Measurements from ENCODE around the gene NOL7. TPM values are rescaled to one million over a fixed set of nuclear protein-coding genes. Genes with fewer than 3 reads are reported as not detected.

NOL7 gene
- total RNA-seq, 4 donors from 2014 or later = 49.4 to 64.7 (median 55.7) TPM

DNA sequence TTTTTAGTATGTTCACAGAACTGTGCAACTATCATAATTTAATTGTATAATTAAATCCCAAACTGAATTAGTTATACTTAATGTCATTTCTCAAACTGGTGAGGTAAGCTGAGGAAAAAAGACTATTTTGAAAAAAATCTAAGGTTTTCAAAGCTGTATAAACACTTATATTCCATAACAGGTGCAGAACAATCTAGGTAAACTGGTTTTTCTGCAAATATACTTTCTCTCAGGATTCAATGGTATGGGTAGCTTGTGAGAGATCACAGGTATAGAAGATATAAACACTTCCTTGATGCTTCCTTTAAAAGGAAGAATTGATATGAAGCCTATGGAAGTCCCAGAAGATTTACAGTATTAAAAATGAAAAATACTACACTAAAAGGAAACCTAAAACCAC, 33.7 kb downstream of the NOL7 start:
- Histone ChIP-seq H3K4me1 (no peaks in the 10 kb centered on the region), H3K9me3 (no peaks in the 10 kb centered on the region), H3K27me3 (no peaks in the 10 kb centered on the region), H3K4me3 (no peak overlapping the region), H3K36me3 (no peaks in the 10 kb centered on the region), H3K27ac (no peak overlapping the region)
- no peak for DNase-seq
- no peak for TF ChIP-seq POLR2A (IDR thresholded peaks at IDR 0.05)
- TF ChIP-seq, protein P1, sequence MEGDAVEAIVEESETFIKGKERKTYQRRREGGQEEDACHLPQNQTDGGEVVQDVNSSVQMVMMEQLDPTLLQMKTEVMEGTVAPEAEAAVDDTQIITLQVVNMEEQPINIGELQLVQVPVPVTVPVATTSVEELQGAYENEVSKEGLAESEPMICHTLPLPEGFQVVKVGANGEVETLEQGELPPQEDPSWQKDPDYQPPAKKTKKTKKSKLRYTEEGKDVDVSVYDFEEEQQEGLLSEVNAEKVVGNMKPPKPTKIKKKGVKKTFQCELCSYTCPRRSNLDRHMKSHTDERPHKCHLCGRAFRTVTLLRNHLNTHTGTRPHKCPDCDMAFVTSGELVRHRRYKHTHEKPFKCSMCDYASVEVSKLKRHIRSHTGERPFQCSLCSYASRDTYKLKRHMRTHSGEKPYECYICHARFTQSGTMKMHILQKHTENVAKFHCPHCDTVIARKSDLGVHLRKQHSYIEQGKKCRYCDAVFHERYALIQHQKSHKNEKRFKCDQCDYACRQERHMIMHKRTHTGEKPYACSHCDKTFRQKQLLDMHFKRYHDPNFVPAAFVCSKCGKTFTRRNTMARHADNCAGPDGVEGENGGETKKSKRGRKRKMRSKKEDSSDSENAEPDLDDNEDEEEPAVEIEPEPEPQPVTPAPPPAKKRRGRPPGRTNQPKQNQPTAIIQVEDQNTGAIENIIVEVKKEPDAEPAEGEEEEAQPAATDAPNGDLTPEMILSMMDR (IDR thresholded peaks at IDR 0.05) = no peak
- intact Hi-C loops (cut with DNase I; ENCODE audit: low total_unique reads) = no loop called here

DNA sequence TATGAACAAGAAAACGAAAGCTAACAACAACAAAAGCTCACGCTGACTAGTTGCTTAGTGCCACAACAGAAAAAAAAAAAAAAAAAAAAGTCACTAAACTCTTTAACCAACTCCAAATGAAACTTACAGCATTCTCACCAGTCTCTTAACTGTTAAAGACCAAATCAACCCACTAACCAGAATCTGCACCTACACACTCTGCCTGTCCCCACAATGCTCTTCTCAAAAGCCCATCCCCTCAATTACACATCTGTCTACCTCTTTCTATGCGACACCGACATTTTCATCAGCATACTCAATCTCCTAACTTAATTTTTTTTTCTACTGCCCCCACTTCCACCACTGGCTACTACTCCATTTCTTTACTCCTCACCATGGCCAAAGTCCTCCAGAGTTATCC, 34.3 kb downstream of the NOL7 start:
- H3K27ac ChIP-seq = no peak overlapping the region
- H3K4me3 ChIP-seq = no peak overlapping the region
- no peaks in the 10 kb centered on the region for H3K36me3 ChIP-seq
- intact Hi-C loops (cut with DNase I; ENCODE audit: low total_unique reads) = no loop called here
- no peaks in the 10 kb centered on the region for H3K4me1 ChIP-seq
- H3K9me3 ChIP-seq = no peaks in the 10 kb centered on the region
- no peaks in the 10 kb centered on the region for H3K27me3 ChIP-seq
- no peak for TF ChIP-seq POLR2A (IDR thresholded peaks at IDR 0.05)
- TF ChIP-seq, protein P1 (IDR thresholded peaks at IDR 0.05) = no peak
- DNase-seq = no peak

DNA sequence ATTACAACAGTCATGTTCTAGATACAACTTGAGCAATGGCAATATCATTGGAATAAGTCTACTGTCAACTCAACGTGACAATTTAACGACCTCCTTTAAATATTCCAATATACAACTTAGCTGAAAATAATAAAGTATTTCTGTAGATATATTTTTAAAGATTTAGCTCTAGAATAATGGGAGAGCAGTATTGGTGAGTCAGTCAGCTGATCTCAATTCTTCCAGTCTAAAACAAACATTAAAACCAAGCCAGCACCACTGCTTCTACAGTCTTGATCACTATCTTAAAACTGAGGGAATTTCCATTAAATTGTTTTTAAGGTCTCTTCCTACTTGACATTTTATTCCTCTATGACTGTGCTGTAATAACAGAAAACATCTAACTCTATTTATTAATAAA, 38.2 kb downstream of the NOL7 start:
- intact Hi-C loops (cut with DNase I; ENCODE audit: low total_unique reads) = no loop called here

DNA sequence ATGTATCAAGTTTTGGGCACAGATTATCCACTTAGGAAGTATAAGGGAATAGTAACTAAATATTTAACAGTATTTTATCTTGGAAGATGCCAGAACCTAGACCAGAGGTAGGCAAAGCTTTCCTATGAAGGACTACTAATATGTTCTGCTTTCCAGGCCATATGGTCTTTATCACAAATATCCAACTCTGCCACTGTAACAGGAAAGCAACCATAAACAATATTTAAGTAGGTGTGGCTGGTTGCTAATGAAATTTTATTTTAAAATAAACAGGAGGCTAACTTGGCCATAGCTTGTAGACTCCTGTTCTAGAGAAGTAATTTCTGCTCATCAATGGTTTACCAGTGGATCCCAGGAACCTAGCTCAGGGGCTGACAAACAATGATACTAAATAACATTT, 39.4 kb downstream of the NOL7 start:
- intact Hi-C loops (cut with DNase I; ENCODE audit: low total_unique reads) = no loop called here
- DNase-seq = no peak
- Histone ChIP-seq H3K36me3 (no peaks in the 10 kb centered on the region), H3K27ac (no peak overlapping the region), H3K9me3 (no peaks in the 10 kb centered on the region), H3K27me3 (no peaks in the 10 kb centered on the region), H3K4me1 (no peaks in the 10 kb centered on the region), H3K4me3 (no peak overlapping the region)
- TF ChIP-seq POLR2A (IDR thresholded peaks at IDR 0.05) = no peak
- TF ChIP-seq, protein P1 (IDR thresholded peaks at IDR 0.05) = no peak

More for the DNA sequence above, 38.2 kb downstream of the NOL7 start:
- Histone ChIP-seq H3K4me1 (no peaks in the 10 kb centered on the region), H3K27me3 (no peaks in the 10 kb centered on the region), H3K27ac (no peak overlapping the region), H3K36me3 (no peaks in the 10 kb centered on the region), H3K4me3 (no peak overlapping the region), H3K9me3 (no peaks in the 10 kb centered on the region)
- TF ChIP-seq, protein P1 (IDR thresholded peaks at IDR 0.05) = no peak
- TF ChIP-seq POLR2A (IDR thresholded peaks at IDR 0.05) = no peak
- DNase-seq = no peak

DNA sequence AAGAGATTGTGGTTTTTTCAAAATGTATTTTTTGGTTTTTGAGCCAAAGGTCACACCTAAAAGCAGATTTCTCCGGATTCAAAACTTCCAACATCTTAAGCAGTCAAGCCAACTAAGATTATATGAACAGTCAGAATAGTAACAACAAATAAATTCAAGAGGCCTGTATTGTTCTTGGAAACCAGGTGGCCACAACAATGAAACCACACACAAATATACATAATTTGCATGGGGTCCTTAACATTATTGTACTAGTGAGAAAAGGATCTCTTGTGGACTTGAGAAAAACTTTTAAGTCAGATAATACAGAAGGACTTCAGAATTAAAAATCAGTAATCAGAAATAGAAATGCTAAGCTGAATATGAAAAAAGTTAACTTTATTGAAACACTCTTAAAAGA, 40.6 kb downstream of the NOL7 start:
- DNase-seq = no peak
- intact Hi-C loops (cut with DNase I; ENCODE audit: low total_unique reads) = no loop called here
- no peak overlapping the region for H3K4me3 ChIP-seq
- H3K27me3 ChIP-seq = no peaks in the 10 kb centered on the region
- H3K36me3 ChIP-seq = no peaks in the 10 kb centered on the region
- H3K9me3 ChIP-seq = no peaks in the 10 kb centered on the region
- TF ChIP-seq POLR2A (IDR thresholded peaks at IDR 0.05) = no peak
- H3K4me1 ChIP-seq = no peaks in the 10 kb centered on the region
- H3K27ac ChIP-seq = no peak overlapping the region

DNA sequence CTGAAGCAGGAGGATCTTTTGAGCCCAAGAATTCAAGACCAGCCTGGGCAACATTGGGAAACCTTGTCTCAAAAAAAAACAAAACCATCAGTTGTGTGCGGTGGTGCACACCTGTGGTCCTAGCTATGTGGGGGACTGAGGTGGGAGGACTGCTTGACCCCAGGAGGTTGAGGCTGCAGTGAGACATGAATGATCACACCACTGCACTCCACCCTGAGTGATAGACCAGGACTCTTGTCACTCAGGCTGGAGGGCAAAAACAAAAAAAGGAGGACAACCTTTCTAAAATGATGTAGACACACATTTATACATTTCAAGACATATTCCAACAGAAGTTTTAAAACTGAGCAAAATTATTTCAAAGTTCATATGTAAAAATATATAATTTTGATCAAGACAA, 45.1 kb downstream of the NOL7 start:
- intact Hi-C loops (cut with DNase I; ENCODE audit: low total_unique reads) = no loop called here
- TF ChIP-seq POLR2A (IDR thresholded peaks at IDR 0.05) = no peak
- TF ChIP-seq, protein P1 (IDR thresholded peaks at IDR 0.05) = no peak
- DNase-seq = no peak
- peaks cover 0 to 4% of the 10 kb centered on the region in 2 donors for H3K4me1 ChIP-seq
- no peak overlapping the region for H3K27ac ChIP-seq
- H3K27me3 ChIP-seq = no peaks in the 10 kb centered on the region
- H3K36me3 ChIP-seq = no peaks in the 10 kb centered on the region
- H3K4me3 ChIP-seq = no peak overlapping the region
- no peaks in the 10 kb centered on the region for H3K9me3 ChIP-seq

All from uterus (tissue), 4 donors.